ENCODE measurements around the gene GGA1. TPM values are rescaled to one million over a fixed set of nuclear protein-coding genes. Genes with fewer than 3 reads are reported as not detected.

Gene GGA1
- polyA plus RNA-seq, 1 of the 3 experiments (the other 2 are of a cell fraction) = 81.1 TPM

GRCh38 chr22:37591823-37592404, 16.7 kb upstream of the GGA1 start:
- H3F3A ChIP-seq (replicated peaks; ENCODE audit: insufficient read depth) = no peaks in the 10 kb centered on the region
- DNase-seq = no peak
- ChIA-PET CTCF (interaction anchor here (0.7 to 9.2 kb wide), 40 partner anchors 8 to 414 kb away, joined by 3 to 95 read pairs (median 6); partner anchors contain the start of genes CDC42EP1, GGA1, LGALS1 and LGALS2), POLR2A (interaction anchor here (1.3 kb wide), 1 partner anchor 17 kb away, joined by 13 read pairs; the partner anchor contains the start of gene GGA1)
- H3K27me3 ChIP-seq (ENCODE audit: insufficient read depth) = no peaks in the 10 kb centered on the region; the same call in 1 of the 2 replicates
- no peak overlapping the region for H3K27ac ChIP-seq (ENCODE audit: low read depth in 2 of 2, low read length in 1 of 2)
- WGBS (ENCODE audit: low lambda C conversion rate) = 89% methylated on average over 12 of the region's 12 CpGs
- H3K4me3 ChIP-seq (ENCODE audit: low read depth in 2 of 2, low read length in 1 of 2) = peak overlapping the region; percentile 21 to 42; a peak in 3 of 4 replicates
- H3K36me3 ChIP-seq (replicated peaks in 1 of 2; ENCODE audit: control insufficient read depth in 1 of 2, insufficient read depth in 2 of 2, low read length in 1 of 2) = no peaks in the 10 kb centered on the region
- no peaks in the 10 kb centered on the region for H3K9me2 ChIP-seq
- TF ChIP-seq, protein P1, sequence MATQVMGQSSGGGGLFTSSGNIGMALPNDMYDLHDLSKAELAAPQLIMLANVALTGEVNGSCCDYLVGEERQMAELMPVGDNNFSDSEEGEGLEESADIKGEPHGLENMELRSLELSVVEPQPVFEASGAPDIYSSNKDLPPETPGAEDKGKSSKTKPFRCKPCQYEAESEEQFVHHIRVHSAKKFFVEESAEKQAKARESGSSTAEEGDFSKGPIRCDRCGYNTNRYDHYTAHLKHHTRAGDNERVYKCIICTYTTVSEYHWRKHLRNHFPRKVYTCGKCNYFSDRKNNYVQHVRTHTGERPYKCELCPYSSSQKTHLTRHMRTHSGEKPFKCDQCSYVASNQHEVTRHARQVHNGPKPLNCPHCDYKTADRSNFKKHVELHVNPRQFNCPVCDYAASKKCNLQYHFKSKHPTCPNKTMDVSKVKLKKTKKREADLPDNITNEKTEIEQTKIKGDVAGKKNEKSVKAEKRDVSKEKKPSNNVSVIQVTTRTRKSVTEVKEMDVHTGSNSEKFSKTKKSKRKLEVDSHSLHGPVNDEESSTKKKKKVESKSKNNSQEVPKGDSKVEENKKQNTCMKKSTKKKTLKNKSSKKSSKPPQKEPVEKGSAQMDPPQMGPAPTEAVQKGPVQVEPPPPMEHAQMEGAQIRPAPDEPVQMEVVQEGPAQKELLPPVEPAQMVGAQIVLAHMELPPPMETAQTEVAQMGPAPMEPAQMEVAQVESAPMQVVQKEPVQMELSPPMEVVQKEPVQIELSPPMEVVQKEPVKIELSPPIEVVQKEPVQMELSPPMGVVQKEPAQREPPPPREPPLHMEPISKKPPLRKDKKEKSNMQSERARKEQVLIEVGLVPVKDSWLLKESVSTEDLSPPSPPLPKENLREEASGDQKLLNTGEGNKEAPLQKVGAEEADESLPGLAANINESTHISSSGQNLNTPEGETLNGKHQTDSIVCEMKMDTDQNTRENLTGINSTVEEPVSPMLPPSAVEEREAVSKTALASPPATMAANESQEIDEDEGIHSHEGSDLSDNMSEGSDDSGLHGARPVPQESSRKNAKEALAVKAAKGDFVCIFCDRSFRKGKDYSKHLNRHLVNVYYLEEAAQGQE (IDR thresholded peaks at IDR 0.05; ENCODE audit: low read depth, low read length) = no peak
- TF ChIP-seq TAF1 (IDR thresholded peaks at IDR 0.05; ENCODE audit: borderline replicate concordance, low read depth, low read length) (no peak), TEAD4 (IDR thresholded peaks at IDR 0.05; ENCODE audit: borderline replicate concordance, insufficient read depth) (no peak), YY1 (IDR thresholded peaks at IDR 0.05; ENCODE audit: low read depth) (no peak), PBX3 (IDR thresholded peaks at IDR 0.05) (no peak)
- TF ChIP-seq, protein P2, sequence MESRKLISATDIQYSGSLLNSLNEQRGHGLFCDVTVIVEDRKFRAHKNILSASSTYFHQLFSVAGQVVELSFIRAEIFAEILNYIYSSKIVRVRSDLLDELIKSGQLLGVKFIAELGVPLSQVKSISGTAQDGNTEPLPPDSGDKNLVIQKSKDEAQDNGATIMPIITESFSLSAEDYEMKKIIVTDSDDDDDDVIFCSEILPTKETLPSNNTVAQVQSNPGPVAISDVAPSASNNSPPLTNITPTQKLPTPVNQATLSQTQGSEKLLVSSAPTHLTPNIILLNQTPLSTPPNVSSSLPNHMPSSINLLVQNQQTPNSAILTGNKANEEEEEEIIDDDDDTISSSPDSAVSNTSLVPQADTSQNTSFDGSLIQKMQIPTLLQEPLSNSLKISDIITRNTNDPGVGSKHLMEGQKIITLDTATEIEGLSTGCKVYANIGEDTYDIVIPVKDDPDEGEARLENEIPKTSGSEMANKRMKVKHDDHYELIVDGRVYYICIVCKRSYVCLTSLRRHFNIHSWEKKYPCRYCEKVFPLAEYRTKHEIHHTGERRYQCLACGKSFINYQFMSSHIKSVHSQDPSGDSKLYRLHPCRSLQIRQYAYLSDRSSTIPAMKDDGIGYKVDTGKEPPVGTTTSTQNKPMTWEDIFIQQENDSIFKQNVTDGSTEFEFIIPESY (IDR thresholded peaks at IDR 0.05; ENCODE audit: borderline replicate concordance, low read depth) = no peak
- no peaks in the 10 kb centered on the region for H3K9me3 ChIP-seq
- H3K79me2 ChIP-seq (ENCODE audit: insufficient read depth) = no peaks in the 10 kb centered on the region
- H3K4me2 ChIP-seq = peak overlapping the region; percentile 57; the same call in 1 of the 2 replicates
- no peaks in the 10 kb centered on the region for H4K20me1 ChIP-seq (ENCODE audit: insufficient read depth)
- peak overlapping the region; percentile 72 for H2AFZ ChIP-seq (ENCODE audit: low read depth)
- no peak overlapping the region for H3K9ac ChIP-seq
- no peaks in the 10 kb centered on the region for H3K4me1 ChIP-seq (ENCODE audit: control insufficient read depth in 1 of 2, insufficient read depth in 2 of 2, low read depth in 1 of 2, low read length in 1 of 2)

DNA sequence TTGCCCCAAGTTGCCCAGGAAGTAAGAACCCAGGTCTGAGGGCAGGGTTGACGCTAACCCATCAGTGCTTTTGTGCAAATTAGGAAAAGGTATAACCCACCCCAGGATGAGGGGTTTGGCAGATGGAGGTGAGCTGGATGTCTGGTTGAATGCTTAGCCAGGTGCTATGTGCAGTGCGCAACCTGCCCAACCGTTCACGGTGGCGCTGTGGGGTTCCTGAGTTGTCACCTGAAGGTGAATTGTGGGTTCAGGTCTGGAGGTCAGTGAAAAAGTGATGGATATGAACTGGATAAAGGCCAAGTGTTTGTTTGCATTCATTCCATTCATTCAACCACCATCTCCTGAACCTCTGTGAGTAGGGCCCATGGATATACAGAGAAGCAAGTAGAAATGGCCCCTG, 14.4 kb upstream of the GGA1 start:
- no peak for TF ChIP-seq NFIC (IDR thresholded peaks at IDR 0.05; ENCODE audit: borderline replicate concordance)
- no peak for TF ChIP-seq USF2 (IDR thresholded peaks at IDR 0.05; ENCODE audit: borderline replicate concordance, low read depth, low read length)
- no peak for TF ChIP-seq EZH2phosphoT487 (IDR thresholded peaks at IDR 0.05; ENCODE audit: borderline replicate concordance, low read depth)
- TF ChIP-seq, protein P1 (IDR thresholded peaks at IDR 0.05; ENCODE audit: low read depth, low read length) = no peak
- no peak for TF ChIP-seq RCOR1 (IDR thresholded peaks at IDR 0.05; ENCODE audit: low read length)
- no peak for TF ChIP-seq EP300 (IDR thresholded peaks at IDR 0.05; ENCODE audit: borderline replicate concordance in 1 of 2, low read depth in 1 of 2, low read length in 1 of 2)
- no peak for TF ChIP-seq POLR2AphosphoS5 (IDR thresholded peaks at IDR 0.05; ENCODE audit: low read depth, low read length)
- ChIA-PET POLR2A (no interaction called here), CTCF (interaction anchor here (3.4 to 9.2 kb wide), 2 partner anchors 13 to 27 kb away, joined by 13 to 95 read pairs; partner anchors contain the start of gene GGA1)
- no peaks in the 10 kb centered on the region for H3K36me3 ChIP-seq (replicated peaks in 1 of 2; ENCODE audit: control insufficient read depth in 1 of 2, insufficient read depth in 2 of 2, low read length in 1 of 2)
- WGBS (ENCODE audit: low lambda C conversion rate) = 94% methylated on average over 5 of the region's 5 CpGs
- no peaks in the 10 kb centered on the region for H3K79me2 ChIP-seq (ENCODE audit: insufficient read depth)
- H3K4me1 ChIP-seq (ENCODE audit: control insufficient read depth in 1 of 2, insufficient read depth in 2 of 2, low read depth in 1 of 2, low read length in 1 of 2) = no peaks in the 10 kb centered on the region
- H3K27me3 ChIP-seq (ENCODE audit: insufficient read depth) = no peaks in the 10 kb centered on the region; the same call in 1 of the 2 replicates
- H3K27ac ChIP-seq (ENCODE audit: low read depth in 2 of 2, low read length in 1 of 2) = no peak overlapping the region
- no peaks in the 10 kb centered on the region for H3F3A ChIP-seq (replicated peaks; ENCODE audit: insufficient read depth)
- H4K20me1 ChIP-seq (ENCODE audit: insufficient read depth) = no peaks in the 10 kb centered on the region
- no peaks in the 10 kb centered on the region for H3K9me3 ChIP-seq
- H2AFZ ChIP-seq (ENCODE audit: low read depth) = no peak overlapping the region
- no peak overlapping the region for H3K4me2 ChIP-seq
- H3K4me3 ChIP-seq (ENCODE audit: low read depth in 2 of 2, low read length in 1 of 2) = no peak overlapping the region
- no peaks in the 10 kb centered on the region for H3K9me2 ChIP-seq
- DNase-seq = no peak
- H3K9ac ChIP-seq = no peak overlapping the region
